ENCODE data around the gene ERF. TPM values are rescaled to one million over a fixed set of nuclear protein-coding genes. Genes with fewer than 3 reads are reported as not detected.
A peak's percentile ranks its signal among the peaks of the same experiment; 100 is the strongest.

The ERF gene
- total and polyA plus RNA-seq, 7 donors = 18.6 to 42.8 (median 23.6) TPM

- Histone ChIP-seq H3K27ac (peak overlapping the region; percentile 94 to 99 (median 96)), H3K27me3 (no peaks in the 10 kb centered on the region), H3K36me3 (peaks cover 12 to 22% (median 16%) of the 10 kb centered on the region in 4 donors), H3K4me1 (peaks cover 0 to 83% (median 68%) of the 10 kb centered on the region in 4 donors), H3K4me3 (peak overlapping the region in 1 of 4 donors; percentile 7), H3K9me3 (no peaks in the 10 kb centered on the region)
- intact Hi-C loops (cut with DNase I) = no loop called here
- TF ChIP-seq POLR2AphosphoS5 (IDR thresholded peaks at IDR 0.05) = no peak
- TF ChIP-seq POLR2A (IDR thresholded peaks at IDR 0.05) = no peak
- no peak for TF ChIP-seq EP300 (IDR thresholded peaks at IDR 0.05)
- TF ChIP-seq, protein P1, sequence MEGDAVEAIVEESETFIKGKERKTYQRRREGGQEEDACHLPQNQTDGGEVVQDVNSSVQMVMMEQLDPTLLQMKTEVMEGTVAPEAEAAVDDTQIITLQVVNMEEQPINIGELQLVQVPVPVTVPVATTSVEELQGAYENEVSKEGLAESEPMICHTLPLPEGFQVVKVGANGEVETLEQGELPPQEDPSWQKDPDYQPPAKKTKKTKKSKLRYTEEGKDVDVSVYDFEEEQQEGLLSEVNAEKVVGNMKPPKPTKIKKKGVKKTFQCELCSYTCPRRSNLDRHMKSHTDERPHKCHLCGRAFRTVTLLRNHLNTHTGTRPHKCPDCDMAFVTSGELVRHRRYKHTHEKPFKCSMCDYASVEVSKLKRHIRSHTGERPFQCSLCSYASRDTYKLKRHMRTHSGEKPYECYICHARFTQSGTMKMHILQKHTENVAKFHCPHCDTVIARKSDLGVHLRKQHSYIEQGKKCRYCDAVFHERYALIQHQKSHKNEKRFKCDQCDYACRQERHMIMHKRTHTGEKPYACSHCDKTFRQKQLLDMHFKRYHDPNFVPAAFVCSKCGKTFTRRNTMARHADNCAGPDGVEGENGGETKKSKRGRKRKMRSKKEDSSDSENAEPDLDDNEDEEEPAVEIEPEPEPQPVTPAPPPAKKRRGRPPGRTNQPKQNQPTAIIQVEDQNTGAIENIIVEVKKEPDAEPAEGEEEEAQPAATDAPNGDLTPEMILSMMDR (IDR thresholded peaks at IDR 0.05) = no peak
- peak; percentile 71 for DNase-seq
- WGBS, 2 donors = 60 to 67% methylated on average over 10 of the region's 10 CpGs
Observed at GRCh38 chr19:42277821-42278451, 23.0 kb upstream of the ERF start.

GRCh38 chr19:42276821-42277220, 21.9 kb upstream of the ERF start:
- TF ChIP-seq POLR2AphosphoS5 (IDR thresholded peaks at IDR 0.05) = no peak
- TF ChIP-seq EP300 (IDR thresholded peaks at IDR 0.05) = no peak
- TF ChIP-seq, protein P1 (IDR thresholded peaks at IDR 0.05) = no peak
- TF ChIP-seq POLR2A (IDR thresholded peaks at IDR 0.05) = no peak
- WGBS, 2 donors = 91% methylated on average over 4 of the region's 4 CpGs
- Histone ChIP-seq H3K27me3 (no peaks in the 10 kb centered on the region), H3K36me3 (peaks cover 16 to 33% (median 21%) of the 10 kb centered on the region in 4 donors), H3K27ac (peak overlapping the region; percentile 94 to 99 (median 96)), H3K4me1 (peaks cover 0 to 72% (median 58%) of the 10 kb centered on the region in 4 donors), H3K4me3 (no peak overlapping the region), H3K9me3 (no peaks in the 10 kb centered on the region)
- DNase-seq = no peak
- intact Hi-C loops (cut with DNase I) = no loop called here

DNA sequence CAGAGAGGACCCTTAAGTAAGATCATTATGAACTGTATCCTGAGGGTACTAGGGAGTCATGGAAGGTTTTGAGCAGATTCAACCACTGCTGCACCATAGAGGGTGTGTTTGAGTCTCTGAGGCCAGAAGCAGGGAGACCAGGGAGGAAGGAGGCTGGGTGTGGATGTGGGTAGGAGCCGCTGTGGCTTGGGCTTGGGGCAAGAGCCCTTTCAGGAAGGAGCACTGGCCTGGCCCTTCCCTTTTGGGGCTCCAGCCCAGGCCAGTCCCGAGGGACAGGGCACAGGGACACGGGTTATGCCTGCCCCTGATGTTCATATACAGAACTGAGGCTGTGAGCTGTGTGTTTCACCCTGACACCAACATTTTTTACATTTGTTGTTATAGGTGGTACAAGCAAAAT, 21.4 kb upstream of the ERF start:
- H3K9me3 ChIP-seq = no peaks in the 10 kb centered on the region
- H3K27ac ChIP-seq = peak overlapping the region; percentile 94 to 99 (median 96)
- 76 to 78% methylated on average over 3 of the region's 3 CpGs for WGBS, 2 donors
- H3K4me1 ChIP-seq = peaks cover 0 to 72% (median 57%) of the 10 kb centered on the region in 4 donors
- no peaks in the 10 kb centered on the region for H3K27me3 ChIP-seq
- peaks cover 16 to 34% (median 21%) of the 10 kb centered on the region in 4 donors for H3K36me3 ChIP-seq
- TF ChIP-seq POLR2A (IDR thresholded peaks at IDR 0.05) (no peak), POLR2AphosphoS5 (IDR thresholded peaks at IDR 0.05) (no peak), EP300 (IDR thresholded peaks at IDR 0.05) (no peak)
- TF ChIP-seq, protein P1 (IDR thresholded peaks at IDR 0.05) = no peak
- no peak overlapping the region for H3K4me3 ChIP-seq
- intact Hi-C loops (cut with DNase I) = no loop called here
- no peak for DNase-seq

DNA sequence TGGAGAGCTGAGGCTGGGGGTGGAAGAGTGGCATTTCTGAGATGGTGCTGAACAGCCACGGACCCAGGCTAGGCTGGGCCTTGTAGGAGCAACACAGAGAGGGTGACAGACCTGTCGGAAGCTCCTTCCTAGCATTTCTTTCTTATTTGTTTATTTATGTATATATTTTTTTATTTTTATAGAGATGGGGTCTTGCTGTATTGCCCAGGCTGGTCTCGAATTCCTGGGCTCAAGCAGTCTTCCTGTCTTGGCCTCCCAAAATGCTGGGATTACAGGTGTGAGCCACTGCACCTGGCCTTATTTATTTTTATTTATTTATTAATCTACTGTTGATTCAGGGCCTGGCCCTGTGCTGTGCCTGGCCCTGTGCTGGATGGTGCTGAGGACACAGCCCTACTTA, 20.6 kb upstream of the ERF start:
- TF ChIP-seq, protein P1 (IDR thresholded peaks at IDR 0.05) = no peak
- TF ChIP-seq POLR2A (IDR thresholded peaks at IDR 0.05) (no peak), EP300 (IDR thresholded peaks at IDR 0.05) (no peak), POLR2AphosphoS5 (IDR thresholded peaks at IDR 0.05) (no peak)
- intact Hi-C loops (cut with DNase I) = no loop called here
- H3K9me3 ChIP-seq = no peaks in the 10 kb centered on the region
- H3K27me3 ChIP-seq = no peaks in the 10 kb centered on the region
- H3K27ac ChIP-seq = peak overlapping the region in 2 of 4 donors; percentile 94 to 99
- 95% methylated on average over 3 of the region's 3 CpGs for WGBS, 2 donors
- no peak overlapping the region for H3K4me3 ChIP-seq
- H3K36me3 ChIP-seq = peaks cover 16 to 34% (median 21%) of the 10 kb centered on the region in 4 donors
- DNase-seq = no peak
- H3K4me1 ChIP-seq = peaks cover 0 to 72% (median 60%) of the 10 kb centered on the region in 4 donors

Measured in sigmoid colon (tissue), 7 donors.